Activated CD4-positive, alpha-beta T cell treated with anti-CD3 and anti-CD28 coated beads for 36 hours (primary cell): ENCODE measurements around the gene FGF6. TPM values are rescaled to one million over a fixed set of nuclear protein-coding genes. Genes with fewer than 3 reads are reported as not detected.

Experiments
- ATAC-seq: fragments of 200-7000 bp; cut with Tn5 transposase; one replicate; pipeline ENCODE4 v1.10.0; 2021; ENCODE audit warnings: mild to moderate bottlenecking, moderate library complexity
- CTCF ChIA-PET: fragments of 350-600 bp; sonication (Branson Sonifier 250); formaldehyde crosslinking; loops from one replicate; lab custom pipeline; 2021; ENCODE audit warnings: antibody characterized with exemption; lab: Charles Lee
- POLR2A ChIA-PET: fragments of 350-600 bp; sonication (Branson Sonifier 250); formaldehyde crosslinking; loops from one replicate; lab custom pipeline; 2021; ENCODE audit warnings: antibody characterized with exemption, inconsistent platforms; lab: Charles Lee
- DNase-seq: peaks from one replicate; pipeline ENCODE4 v3.0.0-alpha.2; 2020
- H3K27ac Mint-ChIP-seq: one replicate; pipeline ENCODE4 v1.8.0; 2021; ENCODE audit warnings: mixed read lengths
- H3K27me3 Mint-ChIP-seq: one replicate; pipeline ENCODE4 v1.8.0; 2021; ENCODE audit warnings: mixed read lengths
- H3K36me3 Mint-ChIP-seq: one replicate; pipeline ENCODE4 v1.8.0; 2021; ENCODE audit warnings: low read depth, mixed read lengths
- H3K4me1 Mint-ChIP-seq: one replicate; pipeline ENCODE4 v1.8.0; 2021; ENCODE audit warnings: mixed read lengths
- H3K4me3 Mint-ChIP-seq: one replicate; pipeline ENCODE4 v1.8.0; 2021; ENCODE audit warnings: mild to moderate bottlenecking, moderate library complexity, mixed read lengths
- H3K9me3 Mint-ChIP-seq: one replicate; pipeline ENCODE4 v1.8.0; 2021; ENCODE audit warnings: low read depth, mixed read lengths
- intact Hi-C, 2 experiments: fragments of 100-400 bp; cut with DNase I in 1 of 2; cut with micrococcal nuclease in 1 of 2; formaldehyde crosslinking; loops; one replicate each; pipeline versions ENCODE4 v1.14.2 to v1.15.1; 2022 to 2024; cut with DNase I, micrococcal nuclease
- total RNA-seq, 2 experiments: library from RNA; stranded (reverse); gene quantifications; one replicate each; pipeline ENCODE4 v1.2.3, GENCODE V29; 2021

Gene FGF6
- total RNA-seq, 2 experiments from 2014 or later, result not detected

DNA sequence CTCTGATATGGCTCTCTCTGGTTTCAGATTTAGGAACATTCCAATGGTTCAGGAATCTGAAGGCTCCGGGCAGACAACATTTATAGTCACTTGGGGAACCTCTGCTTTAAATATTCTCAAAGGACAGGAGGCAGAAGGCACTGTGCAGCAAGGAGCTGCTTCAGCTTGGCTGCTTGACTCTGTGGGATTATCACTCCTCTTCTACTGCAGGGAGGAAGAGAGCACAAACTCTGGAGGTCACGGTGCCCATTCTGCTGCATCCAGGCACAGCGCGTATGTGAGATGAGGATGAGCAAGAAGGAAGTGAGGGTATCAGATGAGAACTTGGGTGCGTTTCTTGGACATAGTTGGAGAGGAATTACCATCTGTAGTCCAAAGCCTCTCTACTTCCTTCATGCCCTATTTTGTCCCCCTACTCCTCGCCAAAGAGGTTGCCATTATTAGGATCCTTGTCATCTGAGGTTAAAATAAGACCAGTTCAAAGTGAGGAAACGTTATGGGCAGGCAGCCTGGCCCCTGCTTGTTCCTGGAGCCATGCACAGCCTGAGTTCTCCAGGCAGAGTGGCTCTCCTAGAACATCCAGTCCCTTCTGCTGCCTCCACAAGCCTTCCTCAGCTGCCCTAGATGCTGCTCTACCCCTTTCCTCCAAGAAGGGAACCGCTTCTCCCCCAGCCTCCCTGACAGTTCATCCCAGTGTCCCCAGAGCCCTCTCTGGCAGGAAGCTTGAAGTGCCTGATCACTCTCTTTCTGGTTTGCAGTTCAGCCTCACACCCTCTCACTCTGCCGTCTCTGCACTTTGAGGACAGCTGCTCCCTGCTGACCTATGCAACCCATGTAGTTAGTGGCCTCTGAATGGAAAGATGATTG lies 12.5 kb downstream of the FGF6 start:
- Mint-ChIP-seq H3K27me3 (no peaks in the 10 kb centered on the region), H3K4me1 (no peaks in the 10 kb centered on the region), H3K4me3 (no peak overlapping the region), H3K36me3 (no peaks in the 10 kb centered on the region), H3K27ac (no peak overlapping the region), H3K9me3 (no peaks in the 10 kb centered on the region)
- ChIA-PET POLR2A (no interaction called here), CTCF (no interaction called here)
- intact Hi-C loops, result no loop called here
- DNase-seq (no peak), ATAC-seq (no peak)

DNA sequence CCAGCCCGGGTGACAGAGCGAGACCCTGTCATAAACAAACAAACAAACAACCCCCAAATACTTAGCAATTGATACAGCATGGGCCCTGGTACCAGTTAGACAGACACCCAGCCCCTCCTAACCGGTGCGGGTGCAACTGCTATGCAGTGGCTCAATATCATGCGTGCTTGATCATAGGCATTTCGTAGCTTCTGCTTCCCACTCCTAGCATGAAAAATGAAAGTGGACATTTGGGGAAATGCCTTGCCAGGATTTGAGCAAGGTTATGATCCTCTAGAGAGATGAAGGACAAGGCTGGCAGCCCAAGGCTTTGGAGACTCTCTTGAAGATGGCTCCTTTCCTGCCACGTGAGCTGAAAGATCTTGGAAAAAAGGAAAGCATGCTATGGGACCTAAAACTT lies 13.7 kb downstream of the FGF6 start:
- Mint-ChIP-seq H3K4me3 (no peak overlapping the region), H3K27me3 (no peaks in the 10 kb centered on the region), H3K36me3 (no peaks in the 10 kb centered on the region), H3K27ac (no peak overlapping the region), H3K4me1 (no peaks in the 10 kb centered on the region), H3K9me3 (no peaks in the 10 kb centered on the region)
- ChIA-PET POLR2A (no interaction called here), CTCF (interaction anchor here (0.7 to 1.0 kb wide), 2 partner anchors 11 to 21 kb away, joined by 3 to 5 read pairs; no protein-coding TSS in a partner anchor)
- intact Hi-C loops, result no loop called here
- DNase-seq (no peak), ATAC-seq (no peak)

DNA sequence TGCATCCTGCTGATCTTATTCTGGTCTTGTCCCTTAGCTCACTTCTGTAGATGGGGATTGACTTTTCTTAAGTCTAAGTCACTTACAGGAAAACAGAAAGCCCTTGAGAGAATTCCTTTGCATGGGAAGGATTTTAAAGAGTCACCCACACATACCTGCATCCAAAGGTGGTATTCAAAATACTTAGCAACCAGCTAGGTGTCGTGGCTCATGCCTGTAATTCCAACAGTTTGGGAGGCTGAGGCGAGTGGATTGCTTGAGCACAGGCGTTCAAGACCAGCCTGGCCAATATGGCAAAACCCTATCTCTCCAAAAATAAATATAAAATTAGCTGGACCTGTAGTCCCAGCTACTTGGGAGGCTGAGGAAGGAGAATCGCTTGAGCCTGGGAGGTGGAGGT lies 14.2 kb downstream of the FGF6 start:
- CTCF ChIA-PET, result interaction anchor here (0.7 to 1.0 kb wide), 2 partner anchors 11 to 21 kb away, joined by 3 to 5 read pairs; no protein-coding TSS in a partner anchor
- H3K36me3 Mint-ChIP-seq, result no peaks in the 10 kb centered on the region

DNA sequence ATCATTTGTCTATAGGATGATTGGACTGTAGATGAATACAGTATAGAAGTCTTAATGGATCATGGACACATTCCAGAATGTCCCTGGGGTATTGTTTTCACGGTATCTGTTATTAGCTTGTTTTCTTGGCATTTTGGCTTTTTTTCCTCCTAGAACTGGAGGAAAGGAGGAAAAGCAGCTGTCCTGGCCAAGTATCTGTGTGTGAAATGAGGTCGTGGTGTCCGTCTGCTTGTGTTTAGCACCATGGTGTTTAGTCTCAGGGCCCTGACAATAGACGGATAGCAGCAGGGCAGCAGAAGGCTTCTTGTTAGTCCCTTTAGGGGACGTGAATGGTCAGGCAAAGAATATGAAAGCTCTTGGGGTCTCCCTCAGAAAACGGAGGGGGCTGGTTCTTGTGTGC lies 21.2 kb downstream of the FGF6 start:
- H3K36me3 Mint-ChIP-seq, result no peaks in the 10 kb centered on the region
- H3K9me3 Mint-ChIP-seq, result no peaks in the 10 kb centered on the region
- H3K4me3 Mint-ChIP-seq, result no peak overlapping the region
- no peaks in the 10 kb centered on the region for H3K27me3 Mint-ChIP-seq
- ChIA-PET POLR2A (no interaction called here), CTCF (interaction anchor here (5.3 kb wide), 1 partner anchor 102 kb away, joined by 47 read pairs; no protein-coding TSS in a partner anchor)
- intact Hi-C loops, result no loop called here
- H3K4me1 Mint-ChIP-seq, result no peaks in the 10 kb centered on the region
- H3K27ac Mint-ChIP-seq, result no peak overlapping the region
- ATAC-seq, result no peak
- DNase-seq, result no peak

More for the DNA sequence above, 14.2 kb downstream of the FGF6 start:
- intact Hi-C loops, result no loop called here
- POLR2A ChIA-PET, result no interaction called here
- no peaks in the 10 kb centered on the region for H3K4me1 Mint-ChIP-seq
- no peak overlapping the region for H3K27ac Mint-ChIP-seq
- DNase-seq (no peak), ATAC-seq (no peak)
- no peaks in the 10 kb centered on the region for H3K27me3 Mint-ChIP-seq
- H3K4me3 Mint-ChIP-seq, result no peak overlapping the region
- H3K9me3 Mint-ChIP-seq, result no peaks in the 10 kb centered on the region

DNA sequence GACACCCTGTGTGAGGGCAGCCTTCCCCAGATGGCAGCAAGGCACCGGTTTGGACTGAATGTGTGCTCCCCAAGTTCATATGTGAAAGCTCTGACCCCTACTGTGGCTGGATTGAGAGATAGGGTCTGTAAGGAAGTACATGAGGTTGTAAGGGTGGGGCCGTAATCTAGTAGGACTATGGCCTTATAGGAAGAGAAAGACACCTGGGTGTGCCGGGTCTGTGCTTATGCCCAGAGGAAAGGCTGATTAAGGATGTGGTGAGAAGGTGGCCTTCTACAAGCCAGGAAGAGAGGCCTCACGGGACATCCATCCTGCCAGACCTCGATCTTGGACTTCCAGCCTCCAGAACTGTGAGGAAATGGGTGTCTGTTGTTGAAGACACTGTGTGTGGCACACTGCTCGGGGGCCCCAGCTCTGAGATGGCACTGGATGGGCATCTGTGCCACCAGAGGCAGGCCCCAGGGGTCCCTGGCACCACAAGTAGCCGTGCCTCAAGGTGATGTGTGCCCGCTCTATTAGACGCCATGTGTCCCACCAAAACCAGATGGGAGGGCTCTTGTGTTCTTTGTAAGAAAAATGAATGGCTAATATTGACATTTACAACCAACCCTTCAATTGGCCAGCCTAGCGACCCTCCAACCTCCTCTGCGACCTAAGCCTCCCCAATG lies 22.0 kb downstream of the FGF6 start:
- Mint-ChIP-seq H3K4me3 (no peak overlapping the region), H3K27me3 (no peaks in the 10 kb centered on the region), H3K27ac (no peak overlapping the region), H3K9me3 (no peaks in the 10 kb centered on the region), H3K4me1 (no peaks in the 10 kb centered on the region), H3K36me3 (no peaks in the 10 kb centered on the region)
- ATAC-seq (no peak), DNase-seq (no peak)
- intact Hi-C loops, result no loop called here
- POLR2A ChIA-PET, result no interaction called here
- CTCF ChIA-PET, result interaction anchor here (0.9 to 5.3 kb wide), 6 partner anchors 15 to 108 kb away, joined by 3 to 47 read pairs (median 4); no protein-coding TSS in a partner anchor

DNA sequence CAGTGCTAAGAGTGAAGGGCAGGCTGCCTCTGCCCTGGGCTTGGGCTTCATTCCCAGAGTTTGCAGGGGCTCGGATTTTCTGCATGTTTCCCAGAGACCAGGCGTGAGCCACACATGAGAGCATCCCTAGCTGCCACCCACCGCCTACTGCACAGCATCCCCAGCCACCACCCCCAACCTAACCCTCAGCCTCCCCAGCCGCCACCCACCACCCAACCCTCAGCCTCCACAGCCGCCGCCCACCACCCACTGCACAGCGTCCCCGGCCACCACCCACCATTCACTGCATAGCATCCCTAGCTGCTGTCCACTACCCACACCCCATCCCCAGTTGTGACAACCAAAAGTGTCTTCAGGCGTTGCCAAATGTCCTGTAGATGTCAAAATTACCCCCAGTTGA lies 22.6 kb downstream of the FGF6 start:
- intact Hi-C loops, result no loop called here
- CTCF ChIA-PET, result interaction anchor here (0.9 to 5.3 kb wide), 7 partner anchors 16 to 108 kb away, joined by 3 to 47 read pairs (median 4); no protein-coding TSS in a partner anchor
- H3K27me3 Mint-ChIP-seq, result peaks cover under 1% of the 10 kb centered on the region
- no peaks in the 10 kb centered on the region for H3K4me1 Mint-ChIP-seq
- ATAC-seq (no peak), DNase-seq (no peak)
- no peak overlapping the region for H3K27ac Mint-ChIP-seq
- no peaks in the 10 kb centered on the region for H3K36me3 Mint-ChIP-seq
- H3K4me3 Mint-ChIP-seq, result no peak overlapping the region
- POLR2A ChIA-PET, result no interaction called here
- no peaks in the 10 kb centered on the region for H3K9me3 Mint-ChIP-seq

DNA sequence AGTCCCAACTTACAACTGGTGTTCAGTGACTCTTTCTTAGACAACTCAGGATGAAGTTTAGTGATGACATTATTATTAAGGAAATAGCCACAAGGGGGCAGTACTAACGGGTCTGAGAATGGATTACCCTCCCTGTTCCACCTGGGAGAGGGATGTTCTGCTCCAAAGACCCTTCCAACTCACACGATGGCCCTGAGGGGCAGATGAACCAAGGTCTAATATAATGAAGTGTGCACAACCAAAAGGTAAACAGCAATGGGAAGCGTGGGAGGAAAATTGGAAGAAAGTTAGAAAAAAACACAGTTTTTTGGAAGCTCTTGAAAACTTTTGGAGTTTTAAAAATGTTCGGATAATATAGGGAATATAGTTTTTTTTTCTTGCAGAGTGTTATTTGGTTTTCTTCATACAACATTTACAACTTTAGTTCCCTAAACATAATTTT lies 24.0 kb downstream of the FGF6 start:
- no peaks in the 10 kb centered on the region for H3K9me3 Mint-ChIP-seq
- POLR2A ChIA-PET, result interaction anchor here (0.6 kb wide), 1 partner anchor 28 kb away, joined by 8 read pairs; no protein-coding TSS in a partner anchor

DNA sequence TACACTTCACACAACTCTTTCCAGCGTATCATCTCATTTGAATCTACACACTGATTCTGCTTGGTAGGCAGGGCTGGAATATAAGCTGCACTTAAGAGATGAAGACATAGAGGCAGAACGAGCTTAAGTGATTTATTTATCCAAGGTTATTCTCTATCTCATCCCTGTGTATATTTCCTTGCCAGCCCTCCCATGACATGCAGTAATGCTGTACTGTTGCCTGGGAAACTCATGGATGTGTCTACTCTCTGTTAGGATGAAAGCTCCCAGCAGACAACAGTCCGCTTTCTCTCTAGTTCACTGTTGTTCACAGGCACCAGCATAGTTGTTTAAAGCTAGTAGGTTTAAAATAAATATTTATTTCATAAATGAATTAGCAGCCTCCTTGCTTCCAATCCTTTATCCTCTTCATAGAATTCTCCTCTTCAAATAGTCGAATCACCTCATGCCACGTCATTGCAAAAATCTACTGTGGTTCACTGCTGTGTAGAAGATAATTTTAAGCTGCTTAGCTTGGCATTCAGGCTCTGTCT lies 25.4 kb downstream of the FGF6 start:
- Mint-ChIP-seq H3K27me3 (peaks cover 10% of the 10 kb centered on the region), H3K9me3 (no peaks in the 10 kb centered on the region), H3K4me1 (peaks cover 6% of the 10 kb centered on the region), H3K4me3 (no peak overlapping the region), H3K36me3 (no peaks in the 10 kb centered on the region), H3K27ac (no peak overlapping the region)
- ChIA-PET CTCF (interaction anchor here (0.8 to 5.3 kb wide), 19 partner anchors 8 to 185 kb away, joined by 3 to 47 read pairs (median 4); no protein-coding TSS in a partner anchor), POLR2A (no interaction called here)
- ATAC-seq (no peak), DNase-seq (no peak)
- intact Hi-C loops, result no loop called here

More for the DNA sequence above, 24.0 kb downstream of the FGF6 start:
- DNase-seq (peak; percentile 16), ATAC-seq (peak; percentile 61)
- H3K4me1 Mint-ChIP-seq, result no peaks in the 10 kb centered on the region
- CTCF ChIA-PET, result interaction anchor here (0.6 to 5.3 kb wide), 13 partner anchors 10 to 505 kb away, joined by 3 to 47 read pairs (median 4); no protein-coding TSS in a partner anchor
- no peaks in the 10 kb centered on the region for H3K36me3 Mint-ChIP-seq
- H3K27ac Mint-ChIP-seq, result no peak overlapping the region
- peaks cover 5% of the 10 kb centered on the region for H3K27me3 Mint-ChIP-seq
- H3K4me3 Mint-ChIP-seq, result no peak overlapping the region
- intact Hi-C loops, result loop anchor here (1.0 kb wide), 1 partner anchor 106 kb away; no protein-coding TSS in a partner anchor

DNA sequence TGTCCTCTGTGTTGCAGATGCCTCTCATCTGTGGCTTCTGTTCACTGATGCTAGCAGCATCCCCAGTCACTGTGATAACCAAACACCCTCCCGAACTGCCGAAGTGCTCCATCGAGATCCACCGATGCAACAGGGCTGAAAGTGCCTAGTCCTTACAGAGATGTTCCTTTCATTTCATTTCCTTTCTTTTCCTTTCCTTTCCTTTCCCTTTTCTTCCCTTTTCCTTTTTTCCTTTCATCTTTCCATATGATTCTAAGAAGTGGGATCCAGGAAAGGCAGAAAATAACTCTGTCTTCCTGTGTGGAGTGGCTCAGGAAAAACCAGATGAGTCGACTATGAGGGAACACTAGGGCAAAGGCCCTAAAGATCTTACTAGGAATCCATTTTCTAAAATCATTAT lies 26.7 kb downstream of the FGF6 start:
- Mint-ChIP-seq H3K9me3 (no peaks in the 10 kb centered on the region), H3K27me3 (peaks cover 10% of the 10 kb centered on the region), H3K4me3 (no peak overlapping the region), H3K4me1 (peaks cover 11% of the 10 kb centered on the region), H3K27ac (no peak overlapping the region), H3K36me3 (no peaks in the 10 kb centered on the region)
- ChIA-PET POLR2A (no interaction called here), CTCF (interaction anchor here (0.7 kb wide), 1 partner anchor 487 kb away, joined by 3 read pairs; no protein-coding TSS in a partner anchor)
- intact Hi-C loops, result no loop called here
- DNase-seq, result no peak
- ATAC-seq, result no peak

DNA sequence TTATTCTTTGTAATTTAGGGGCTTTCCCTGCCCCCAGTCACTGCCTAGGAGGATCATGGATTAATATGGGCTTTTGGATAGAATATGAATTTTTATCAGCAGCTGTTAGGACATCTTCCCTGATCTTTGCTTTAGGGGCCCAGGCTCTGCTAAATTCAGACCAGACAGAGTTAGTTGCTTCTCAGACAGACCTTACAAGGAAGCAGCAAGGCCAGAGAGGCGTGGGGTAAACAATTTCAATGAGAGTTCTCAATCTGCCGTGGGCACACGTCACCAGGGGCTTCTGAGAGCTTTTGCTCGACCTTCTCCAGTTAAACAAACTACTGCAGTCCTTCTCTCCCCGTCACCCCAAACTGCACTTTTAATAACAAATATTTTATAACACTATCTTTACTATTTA lies 27.7 kb downstream of the FGF6 start:
- H3K27me3 Mint-ChIP-seq, result peaks cover 12% of the 10 kb centered on the region
- H3K4me1 Mint-ChIP-seq, result peaks cover 11% of the 10 kb centered on the region
- no peaks in the 10 kb centered on the region for H3K9me3 Mint-ChIP-seq
- ChIA-PET POLR2A (no interaction called here), CTCF (interaction anchor here (1.1 to 1.4 kb wide), 2 partner anchors 78 to 109 kb away, joined by 3 to 5 read pairs; no protein-coding TSS in a partner anchor)
- no peak overlapping the region for H3K4me3 Mint-ChIP-seq
- no peak overlapping the region for H3K27ac Mint-ChIP-seq
- no peak for ATAC-seq
- intact Hi-C loops, result no loop called here
- H3K36me3 Mint-ChIP-seq, result no peaks in the 10 kb centered on the region
- DNase-seq, result no peak

DNA sequence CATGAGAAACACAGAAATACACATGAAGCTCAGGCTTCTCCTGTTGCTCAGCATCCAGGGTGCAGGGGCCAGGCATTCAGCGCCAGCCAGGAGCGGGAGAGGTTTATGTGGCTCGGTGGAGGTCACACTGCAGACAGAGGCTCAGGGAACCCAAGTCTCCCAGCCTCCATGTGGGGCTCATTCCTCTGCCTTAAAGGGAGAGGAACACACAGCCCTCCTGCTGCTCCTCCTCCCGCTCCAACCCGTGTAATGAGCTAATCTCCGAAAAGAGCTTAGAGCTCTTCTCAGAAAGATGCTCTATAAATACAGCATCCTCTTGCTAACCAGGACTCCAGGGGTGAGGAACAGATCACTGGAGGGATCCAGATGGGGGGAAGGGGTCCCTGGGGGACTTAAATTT lies 28.2 kb downstream of the FGF6 start:
- H3K27me3 Mint-ChIP-seq, result peaks cover 12% of the 10 kb centered on the region

More for the DNA sequence above, 28.2 kb downstream of the FGF6 start:
- Mint-ChIP-seq H3K9me3 (no peaks in the 10 kb centered on the region), H3K27ac (no peak overlapping the region), H3K36me3 (no peaks in the 10 kb centered on the region), H3K4me1 (peaks cover 11% of the 10 kb centered on the region), H3K4me3 (no peak overlapping the region)
- CTCF ChIA-PET, result interaction anchor here (1.1 to 1.4 kb wide), 2 partner anchors 79 to 110 kb away, joined by 3 to 5 read pairs; no protein-coding TSS in a partner anchor
- DNase-seq (no peak), ATAC-seq (no peak)
- POLR2A ChIA-PET, result no interaction called here
- intact Hi-C loops, result no loop called here
